GM12878 (cell line): ENCODE results near the gene GLB1L. TPM values are rescaled to one million over a fixed set of nuclear protein-coding genes. Genes with fewer than 3 reads are reported as not detected.

Experiments
- CTCF ChIP-seq, 3 experiments: IDR thresholded peaks in 2 of 3; conservative IDR thresholded peaks in 1 of 3; 2 replicates each; pipeline ENCODE4 v1.5.1; 2011; ENCODE audit warnings: low read depth in 3 of 3, low read length in 3 of 3, mild to moderate bottlenecking in 3 of 3, control low read depth in 2 of 3, moderate library complexity in 2 of 3, inconsistent platforms in 1 of 3, mixed read lengths in 1 of 3; ENCODE audit not compliant: control insufficient read depth in 2 of 3, insufficient read depth in 1 of 3; ENCODE audit errors: extremely low read depth in 1 of 3
- CUX1 ChIP-seq: IDR thresholded peaks from 2 replicates; pipeline ENCODE4 v1.6.1; 2012; ENCODE audit warnings: improper control_type of control experiment, low read depth, low read length; ENCODE audit not compliant: insufficient replicate concordance
- E2F8 ChIP-seq: fragments of 450-650 bp; IDR thresholded peaks from 2 replicates; pipeline ENCODE4 v1.6.1; 2018; ENCODE audit warnings: mild to moderate bottlenecking, low read depth, moderate library complexity; ENCODE audit not compliant: partially characterized antibody
- ESRRA ChIP-seq: IDR thresholded peaks from 2 replicates; pipeline ENCODE4 v1.6.1; 2012; ENCODE audit warnings: mild to moderate bottlenecking, low read length, improper control_type of control experiment
- HSF1 ChIP-seq: fragments of 150-350 bp; IDR thresholded peaks from 2 replicates; pipeline ENCODE4 v1.6.1; 2014; ENCODE audit warnings: mild to moderate bottlenecking, low read depth, low read length
- KDM1A ChIP-seq: fragments of 200-600 bp; sonication (generic); IDR thresholded peaks from 2 replicates; pipeline ENCODE4 v1.6.1; 2016; ENCODE audit warnings: borderline replicate concordance
- MTA3 ChIP-seq: IDR thresholded peaks from 2 replicates; pipeline ENCODE4 v1.6.1; 2012; ENCODE audit warnings: low read length, inconsistent platforms, borderline replicate concordance
- RAD51 ChIP-seq: fragments of 450-650 bp; IDR thresholded peaks from 2 replicates; pipeline ENCODE4 v1.6.1; 2016; ENCODE audit warnings: moderate library complexity, mild to moderate bottlenecking, inconsistent platforms
- RELB ChIP-seq: fragments of 450-650 bp; IDR thresholded peaks from 2 replicates; pipeline ENCODE4 v1.6.1; 2017; ENCODE audit warnings: low read depth, mild to moderate bottlenecking, moderate library complexity
- ZBTB40 ChIP-seq: fragments of 450-650 bp; IDR thresholded peaks from 2 replicates; pipeline ENCODE4 v1.6.1; 2016; ENCODE audit warnings: mild to moderate bottlenecking, moderate library complexity, borderline replicate concordance
- ZSCAN29 ChIP-seq: fragments of 450-650 bp; IDR thresholded peaks from 2 replicates; pipeline ENCODE4 v1.6.1; 2017; ENCODE audit warnings: mild to moderate bottlenecking, moderate library complexity
- polyA plus RNA-seq, 11 experiments: library from polyadenylated mRNA; depleted of rRNA in 4 of 11; unstranded in 6 of 11; stranded (reverse) in 5 of 11; fragments of >200 nt; fragmentation: Nextera tagmentation in 4 of 11; fragmentation: Illumina TruSeq in 1 of 11; extraction: Ambion mirVana in 4 of 11; extraction: Trizol in 1 of 11; gene quantifications; 1 replicate in 1 of 11; 2 replicates in 10 of 11; pipeline versions ENCODE4 v1.2.1 to v1.2.3, GENCODE V29; 2011 to 2016; ENCODE audit warnings: inconsistent platforms in 2 of 11, missing spikeins in 2 of 11, low read depth in 1 of 11
- total RNA-seq, 4 experiments: library from RNA; depleted of rRNA in 3 of 4; stranded (reverse); fragments of >200 nt in 3 of 4; fragmentation: Illumina TruSeq in 1 of 4; extraction: Trizol in 1 of 4; gene quantifications; 2 replicates each; pipeline versions ENCODE4 v1.2.1 to v1.2.3, GENCODE V29; 2013 to 2021

Gene GLB1L
- total and polyA plus RNA-seq, 10 of the 15 experiments (the other 5 are each of a cell fraction or from before 2014, with no cell fraction given), result 0.29 to 4.6 (median 2.7) TPM

- TF ChIP-seq HSF1, result no peak
- no peak for TF ChIP-seq CTCF (IDR thresholded peaks at IDR 0.05 in 2 of 3, conservative IDR thresholded peaks at IDR 0.05 in 1 of 3; ENCODE audit: control insufficient read depth in 2 of 3, extremely low read depth in 1 of 3, insufficient read depth in 1 of 3, low read depth in 3 of 3, low read length in 3 of 3)
- TF ChIP-seq RAD51, result no peak
- no peak for TF ChIP-seq MTA3
- no peak for TF ChIP-seq CUX1
- no peak for TF ChIP-seq ZSCAN29
- peak; percentile 36; the same call in 1 of the 2 replicates for TF ChIP-seq ZBTB40
- no peak for TF ChIP-seq ESRRA
- no peak for TF ChIP-seq KDM1A
- peak; percentile 60 for TF ChIP-seq RELB
- TF ChIP-seq E2F8, result no peak
These were observed 33.5 kb upstream of the GLB1L start (continued) for GRCh38 chr2:219278655-219279150.
